ENCODE results near the gene TFAM.
A peak's percentile ranks its signal among the peaks of the same experiment; 100 is the strongest.
"Not testable (repeated sequence)": the region's sequence is repeated elsewhere in the genome, so short reads cannot be mapped to it uniquely, and the experiment has no call there.

The TFAM gene

GRCh38 chr10:58372607-58373441 lies 12.4 kb upstream of the TFAM start:
- DNase-seq (ENCODE audit: low spot score): no peak

GRCh38 chr10:58373442-58373827 lies 11.8 kb upstream of the TFAM start:
- no peak for DNase-seq (ENCODE audit: low spot score)

GRCh38 chr10:58382489-58382995 lies 2.7 kb upstream of the TFAM start:
- no peak for DNase-seq (ENCODE audit: low spot score)

GRCh38 chr10:58384095-58384494 lies 1.1 kb upstream of the TFAM start:
- no peak for DNase-seq (ENCODE audit: low spot score)

- no peak for DNase-seq (ENCODE audit: low spot score)
Observed at GRCh38 chr10:58384544-58384998, 639 bp upstream of the TFAM start.

- no peak for DNase-seq (ENCODE audit: low spot score)
Observed at GRCh38 chr10:58385784-58386112, 538 bp downstream of the TFAM start.

- no peak for DNase-seq (ENCODE audit: low spot score)
Observed at GRCh38 chr10:58389024-58389423, 3.8 kb downstream of the TFAM start.

- no peak for DNase-seq (ENCODE audit: low spot score)
Observed at GRCh38 chr10:58393317-58393716, 8.1 kb downstream of the TFAM start.

GRCh38 chr10:58394471-58394870 lies 9.3 kb downstream of the TFAM start:
- DNase-seq (ENCODE audit: low spot score): no peak

- DNase-seq (ENCODE audit: low spot score): no peak
Observed at GRCh38 chr10:58396057-58396456, 10.8 kb downstream of the TFAM start.

GRCh38 chr10:58397830-58398229 lies 12.6 kb downstream of the TFAM start:
- DNase-seq (ENCODE audit: low spot score): no peak

- no peak for DNase-seq (ENCODE audit: low spot score)
Observed at GRCh38 chr10:58399410-58399809, 14.2 kb downstream of the TFAM start.

- DNase-seq (ENCODE audit: low spot score): no peak
Observed at GRCh38 chr10:58400609-58401008, 15.4 kb downstream of the TFAM start.

- no peak for DNase-seq (ENCODE audit: low spot score)
Observed at GRCh38 chr10:58404001-58404400, 18.8 kb downstream of the TFAM start.

GRCh38 chr10:58409956-58410610 lies 24.9 kb downstream of the TFAM start:
- DNase-seq (ENCODE audit: low spot score): no peak

- DNase-seq (ENCODE audit: low spot score): no peak
Observed at GRCh38 chr10:58412502-58412961, 27.3 kb downstream of the TFAM start.

- peak; percentile 71 for DNase-seq (ENCODE audit: low spot score)
Observed at GRCh38 chr10:58414270-58415041, 29.2 kb downstream of the TFAM start.

- no peak for DNase-seq (ENCODE audit: low spot score)
Observed at GRCh38 chr10:58415757-58416156, 30.5 kb downstream of the TFAM start.

- not testable (repeated sequence) for DNase-seq (ENCODE audit: low spot score)
Observed at GRCh38 chr10:58417902-58418301, 32.7 kb downstream of the TFAM start.

- DNase-seq (ENCODE audit: low spot score): no peak
Observed at GRCh38 chr10:58424176-58424575, 39.0 kb downstream of the TFAM start.

GRCh38 chr10:58428436-58428835 lies 43.2 kb downstream of the TFAM start:
- not testable (repeated sequence) for DNase-seq (ENCODE audit: low spot score)

GRCh38 chr10:58431903-58432302 lies 46.7 kb downstream of the TFAM start:
- DNase-seq (ENCODE audit: low spot score): no peak
